Body of pancreas (tissue), 4 donors: ENCODE measurements around the gene STOML2.

Experiments
- CTCF ChIP-seq, 7 experiments: fragments of 450-650 bp in 4 of 7; fragments of 200-600 bp in 3 of 7; sonication (generic) in 3 of 7; IDR thresholded peaks; one replicate each; pipeline ENCODE4 v1.5.1; 2016 to 2019; ENCODE audit warnings: antibody characterized with exemption in 7 of 7
- POLR2A ChIP-seq, 3 donors: fragments of 450-650 bp; IDR thresholded peaks; one replicate each; pipeline ENCODE4 v1.6.1; 2016; ENCODE audit warnings: antibody characterized with exemption in 3 of 3, mild to moderate bottlenecking in 2 of 3

GRCh38 chr9:35074791-35075190 lies 28.1 kb downstream of the STOML2 start:
- no peak for TF ChIP-seq CTCF (IDR thresholded peaks at IDR 0.05)
- TF ChIP-seq POLR2A (IDR thresholded peaks at IDR 0.05): no peak
